Epithelial cell of esophagus (primary cell): ENCODE data around the gene ABCC6.
"Not testable (repeated sequence)": the region's sequence is repeated elsewhere in the genome, so short reads cannot be mapped to it uniquely, and the experiment has no call there.

Experiments
- DNase-seq: peaks from one replicate; pipeline ENCODE4 v3.0.0; 2010; ENCODE audit warnings: low read depth
- H3K4me3 ChIP-seq: 2 replicates; pipeline ENCODE4 v1.5.1; 2011; ENCODE audit warnings: mild to moderate bottlenecking, low read length, control low read depth
- CTCF ChIP-seq: IDR thresholded peaks from 2 replicates; pipeline ENCODE4 v1.5.1; 2011; ENCODE audit warnings: low read depth, mild to moderate bottlenecking, low read length, control low read depth, inconsistent platforms; ENCODE audit not compliant: insufficient read depth; ENCODE audit errors: missing control alignments

ABCC6 gene

GRCh38 chr16:16110111-16110490 lies 113.2 kb downstream of the ABCC6 start:
- DNase-seq: no peak
- no peak for TF ChIP-seq CTCF
- no peak overlapping the region for H3K4me3 ChIP-seq

- no peak overlapping the region for H3K4me3 ChIP-seq
Observed at GRCh38 chr16:16109453-16110110, 113.7 kb downstream of the ABCC6 start.

GRCh38 chr16:16108759-16109158 lies 114.5 kb downstream of the ABCC6 start:
- no peak overlapping the region for H3K4me3 ChIP-seq
- DNase-seq: no peak

More at GRCh38 chr16:16109453-16110110, 113.7 kb downstream of the ABCC6 start:
- DNase-seq: no peak
- TF ChIP-seq CTCF: no peak

GRCh38 chr16:16107839-16108238 lies 115.5 kb downstream of the ABCC6 start:
- H3K4me3 ChIP-seq: no peak overlapping the region
- TF ChIP-seq CTCF: no peak
- no peak for DNase-seq

More at GRCh38 chr16:16108759-16109158, 114.5 kb downstream of the ABCC6 start:
- TF ChIP-seq CTCF: no peak

- DNase-seq: no peak
- TF ChIP-seq CTCF: no peak
- no peak overlapping the region for H3K4me3 ChIP-seq
Observed at GRCh38 chr16:16106466-16106865, 116.8 kb downstream of the ABCC6 start.

GRCh38 chr16:16105646-16106045 lies 117.6 kb downstream of the ABCC6 start:
- H3K4me3 ChIP-seq: no peak overlapping the region
- TF ChIP-seq CTCF: no peak
- no peak for DNase-seq

GRCh38 chr16:16104804-16105141 lies 118.5 kb downstream of the ABCC6 start:
- H3K4me3 ChIP-seq, DNase-seq: not testable (repeated sequence)

GRCh38 chr16:16104132-16104803 lies 119.0 kb downstream of the ABCC6 start:
- not testable (repeated sequence) for H3K4me3 ChIP-seq, DNase-seq
